ENCODE measurements around the gene CCDC24.
A peak's percentile ranks its signal among the peaks of the same experiment; 100 is the strongest.

The CCDC24 gene

GRCh38 chr1:43946236-43947060 is 45.0 kb upstream of the CCDC24 start, which contains the start of gene IPO13:
IPO13 (plus strand) TSS chr1:43946950; CDS start chr1:43947601, 651 bp downstream.
- no CpG with 5 or more reads among the region's 74 CpGs for WGBS, 2 donors (ENCODE audit: extremely low coverage in 2 of 2, insufficient read length in 2 of 2, insufficient replicate concordance in 1 of 2)
- H3K4me2 ChIP-seq (ENCODE audit: insufficient read depth, low read length, poor library complexity, severe bottlenecking), result peak within 1 kb of the TSS; percentile 95
- peak within 1 kb of the TSS; percentile 93 for H3K9ac ChIP-seq (ENCODE audit: low read depth, low read length, poor library complexity)

GRCh38 chr1:43947061-43947873 is 44.1 kb upstream of the CCDC24 start:
- Histone ChIP-seq H2BK120ac (ENCODE audit: low read depth, low read length) (no peak overlapping the region), H2BK15ac (ENCODE audit: low read length) (peak overlapping the region; percentile 56), H3K4me2 (ENCODE audit: insufficient read depth, low read length, poor library complexity, severe bottlenecking) (peak overlapping the region; percentile 95), H4K8ac (ENCODE audit: low read depth, low read length) (no peak overlapping the region), H3K18ac (ENCODE audit: low read length) (peak overlapping the region; percentile 93), H3K14ac (ENCODE audit: low read length) (peak overlapping the region; percentile 89), H3K36me3 (replicated peaks in 1 of 2; ENCODE audit: control insufficient read depth in 2 of 2, insufficient read depth in 2 of 2, low read length in 2 of 2) (peaks cover 5 to 17% of the 10 kb centered on the region in 2 donors), H3K27me3 (ENCODE audit: control insufficient read depth in 3 of 3, insufficient read depth in 3 of 3, low read depth in 1 of 3, low read length in 3 of 3) (no peaks in the 10 kb centered on the region), H3K23ac (ENCODE audit: low read depth, low read length, poor library complexity) (peak overlapping the region; percentile 89), H4K91ac (ENCODE audit: low read depth, low read length, poor library complexity) (no peak overlapping the region), H3K4me1 (ENCODE audit: control insufficient read depth in 2 of 2, insufficient read depth in 1 of 2, low read depth in 1 of 2, low read length in 2 of 2) (peaks cover 9 to 11% of the 10 kb centered on the region in 2 donors), H3K9me3 (replicated peaks in 1 of 2; ENCODE audit: control insufficient read depth in 2 of 2, insufficient read depth in 1 of 2, low read depth in 1 of 2, low read length in 2 of 2) (no peaks in the 10 kb centered on the region), H3K4ac (ENCODE audit: low read length) (peak overlapping the region; percentile 77), H3K4me3 (ENCODE audit: low read length in 2 of 2) (peak overlapping the region; percentile 83 to 89), H3K27ac (replicated peaks; ENCODE audit: low read length) (no peak overlapping the region), H2AK5ac (ENCODE audit: low read depth, low read length) (peak overlapping the region; percentile 76), H2AFZ (ENCODE audit: low read length) (peak overlapping the region; percentile 99), H3K9ac (ENCODE audit: low read depth, low read length, poor library complexity) (peak overlapping the region; percentile 93), H2BK12ac (ENCODE audit: low read length) (peak overlapping the region; percentile 11), H3K79me1 (ENCODE audit: low read depth, low read length) (peaks cover 3% of the 10 kb centered on the region), H2BK5ac (ENCODE audit: low read length) (peak overlapping the region; percentile 97)
- WGBS, 2 donors (ENCODE audit: extremely low coverage in 2 of 2, insufficient read length in 2 of 2, insufficient replicate concordance in 1 of 2), result no CpG with 5 or more reads among the region's 27 CpGs
- no peak for DNase-seq (ENCODE audit: low spot score)

More at GRCh38 chr1:43946236-43947060, 45.0 kb upstream of the CCDC24 start, which contains the start of gene IPO13:
- H3K14ac ChIP-seq (ENCODE audit: low read length), result peak within 1 kb of the TSS; percentile 89
- no peaks in the 10 kb centered on the region for H3K9me3 ChIP-seq (replicated peaks in 1 of 2; ENCODE audit: control insufficient read depth in 2 of 2, insufficient read depth in 1 of 2, low read depth in 1 of 2, low read length in 2 of 2)
- peak; percentile 97 for DNase-seq (ENCODE audit: low spot score)
- no peaks in the 10 kb centered on the region for H3K27me3 ChIP-seq (ENCODE audit: control insufficient read depth in 3 of 3, insufficient read depth in 3 of 3, low read depth in 1 of 3, low read length in 3 of 3)
- peak within 1 kb of the TSS; percentile 98 for H3K18ac ChIP-seq (ENCODE audit: low read length)
- H2AK5ac ChIP-seq (ENCODE audit: low read depth, low read length), result peak within 1 kb of the TSS; percentile 76
- H3K27ac ChIP-seq (replicated peaks; ENCODE audit: low read length), result peak within 1 kb of the TSS; percentile 63
- H3K23ac ChIP-seq (ENCODE audit: low read depth, low read length, poor library complexity), result peak within 1 kb of the TSS; percentile 89
- peaks cover 9 to 11% of the 10 kb centered on the region in 2 donors for H3K4me1 ChIP-seq (ENCODE audit: control insufficient read depth in 2 of 2, insufficient read depth in 1 of 2, low read depth in 1 of 2, low read length in 2 of 2)
- H2BK5ac ChIP-seq (ENCODE audit: low read length), result peak within 1 kb of the TSS; percentile 97
- H3K79me1 ChIP-seq (ENCODE audit: low read depth, low read length), result peaks cover 3% of the 10 kb centered on the region
- H3K36me3 ChIP-seq (replicated peaks in 1 of 2; ENCODE audit: control insufficient read depth in 2 of 2, insufficient read depth in 2 of 2, low read length in 2 of 2), result peaks cover 5 to 17% of the 10 kb centered on the region in 2 donors
- no peak within 1 kb of the TSS for H4K91ac ChIP-seq (ENCODE audit: low read depth, low read length, poor library complexity)
- H3K4ac ChIP-seq (ENCODE audit: low read length), result peak within 1 kb of the TSS; percentile 77
- peak within 1 kb of the TSS; percentile 11 for H2BK12ac ChIP-seq (ENCODE audit: low read length)
- peak within 1 kb of the TSS; percentile 83 to 89 for H3K4me3 ChIP-seq (ENCODE audit: low read length in 2 of 2)
- H2BK15ac ChIP-seq (ENCODE audit: low read length), result peak within 1 kb of the TSS; percentile 56
- no peak within 1 kb of the TSS for H4K8ac ChIP-seq (ENCODE audit: low read depth, low read length)
- peak within 1 kb of the TSS; percentile 99 for H2AFZ ChIP-seq (ENCODE audit: low read length)
- H2BK120ac ChIP-seq (ENCODE audit: low read depth, low read length), result no peak within 1 kb of the TSS

GRCh38 chr1:43947874-43948437 is 43.4 kb upstream of the CCDC24 start:
- Histone ChIP-seq H3K14ac (ENCODE audit: low read length) (no peak overlapping the region), H4K8ac (ENCODE audit: low read depth, low read length) (no peak overlapping the region), H2BK15ac (ENCODE audit: low read length) (no peak overlapping the region), H3K4me1 (ENCODE audit: control insufficient read depth in 2 of 2, insufficient read depth in 1 of 2, low read depth in 1 of 2, low read length in 2 of 2) (peaks cover 11 to 12% of the 10 kb centered on the region in 2 donors), H3K27ac (replicated peaks; ENCODE audit: low read length) (no peak overlapping the region), H3K27me3 (ENCODE audit: control insufficient read depth in 3 of 3, insufficient read depth in 3 of 3, low read depth in 1 of 3, low read length in 3 of 3) (no peaks in the 10 kb centered on the region), H2AFZ (ENCODE audit: low read length) (no peak overlapping the region), H3K4me3 (ENCODE audit: low read length in 2 of 2) (peak overlapping the region; percentile 83 to 89), H2BK5ac (ENCODE audit: low read length) (no peak overlapping the region), H3K18ac (ENCODE audit: low read length) (no peak overlapping the region), H3K79me1 (ENCODE audit: low read depth, low read length) (peaks cover 3% of the 10 kb centered on the region), H3K23ac (ENCODE audit: low read depth, low read length, poor library complexity) (no peak overlapping the region), H3K9me3 (replicated peaks in 1 of 2; ENCODE audit: control insufficient read depth in 2 of 2, insufficient read depth in 1 of 2, low read depth in 1 of 2, low read length in 2 of 2) (no peaks in the 10 kb centered on the region), H3K4me2 (ENCODE audit: insufficient read depth, low read length, poor library complexity, severe bottlenecking) (no peak overlapping the region), H2BK120ac (ENCODE audit: low read depth, low read length) (no peak overlapping the region), H3K36me3 (replicated peaks in 1 of 2; ENCODE audit: control insufficient read depth in 2 of 2, insufficient read depth in 2 of 2, low read length in 2 of 2) (peaks cover 5 to 17% of the 10 kb centered on the region in 2 donors), H2AK5ac (ENCODE audit: low read depth, low read length) (no peak overlapping the region), H3K9ac (ENCODE audit: low read depth, low read length, poor library complexity) (no peak overlapping the region), H3K4ac (ENCODE audit: low read length) (no peak overlapping the region), H2BK12ac (ENCODE audit: low read length) (no peak overlapping the region), H4K91ac (ENCODE audit: low read depth, low read length, poor library complexity) (no peak overlapping the region)
- DNase-seq (ENCODE audit: low spot score), result no peak
- WGBS, 2 donors (ENCODE audit: extremely low coverage in 2 of 2, insufficient read length in 2 of 2, insufficient replicate concordance in 1 of 2), result no CpG with 5 or more reads among the region's 3 CpGs

Measured in neuronal stem cell (in vitro differentiated cells).